K562 (cell line): ENCODE measurements around the gene SPATA12. TPM values are rescaled to one million over a fixed set of nuclear protein-coding genes. Genes with fewer than 3 reads are reported as not detected.

Experiments
- ATAC-seq: fragments of 200-7000 bp; cut with Tn5 transposase; 3 replicates; pipeline ENCODE4 v1.9.1; 2020; ENCODE audit warnings: moderate library complexity
- BruUV-seq: library from RNA; stranded (reverse); fragments of 400-500 nt; replicated peaks from 2 replicates; lab custom pipeline; 2021; lab: Mats Ljungman, UMichigan
- CTCF ChIA-PET: fragments of 300-600 bp; formaldehyde crosslinking; extraction: SDS; loops from one replicate; lab custom pipeline; 2021; ENCODE audit warnings: low intra/inter-chr PET ratio; lab: Yijun Ruan, JAX
- POLR2A ChIA-PET: fragments of 300-600, 350-650 bp; sonication (Branson Sonifier 250); formaldehyde crosslinking; extraction: SDS; loops from one replicate; lab custom pipeline; 2021; ENCODE audit warnings: antibody characterized with exemption, inconsistent platforms; lab: Yijun Ruan, JAX
- DNase-seq, 4 experiments: peaks; one replicate each; pipeline versions ENCODE4 v3.0.0 to v3.0.0-alpha.2; 2011 to 2018; ENCODE audit warnings: low spot score in 3 of 4, mixed read lengths in 3 of 4; ENCODE audit errors: extremely low read depth in 1 of 4
- FAIRE-seq: peaks from 2 replicates; lab custom pipeline; 2011; peaks lifted over from hg19 to GRCh38; lab: Jason Lieb, UNC
- H2AFZ ChIP-seq: 2 replicates; pipeline ENCODE4 v1.6.0; 2011; ENCODE audit warnings: low read depth, low read length, control low read depth, inconsistent platforms
- H3K27ac ChIP-seq: fragments of 200-600 bp; 3 replicates; pipeline ENCODE4 v1.8.0; 2011; ENCODE audit warnings: low read depth, mild to moderate bottlenecking, control low read depth, inconsistent platforms, low read length, moderate library complexity, mixed read lengths; ENCODE audit errors: extremely low read depth
- H3K27me3 ChIP-seq, 2 experiments: fragments of 300-600 bp in 1 of 2; 2 replicates in 1 of 2; 3 replicates in 1 of 2; pipeline versions ENCODE4 v1.6.0 to v1.8.0; 2011; ENCODE audit warnings: inconsistent platforms in 2 of 2, low read length in 2 of 2, mild to moderate bottlenecking in 1 of 2, mixed read lengths in 1 of 2, moderate library complexity in 1 of 2; ENCODE audit not compliant: control insufficient read depth in 2 of 2, insufficient read depth in 2 of 2
- H3K36me3 ChIP-seq: fragments of 300-600 bp; 3 replicates; pipeline ENCODE4 v1.8.0; 2011; ENCODE audit warnings: mild to moderate bottlenecking, low read length, inconsistent platforms; ENCODE audit not compliant: control insufficient read depth, insufficient read depth
- H3K4me1 ChIP-seq, 2 experiments: fragments of 200-600 bp in 1 of 2; replicated peaks in 1 of 2; 2 replicates in 1 of 2; 3 replicates in 1 of 2; pipeline versions ENCODE4 v1.5.1 to v1.8.0; 2011; ENCODE audit warnings: inconsistent platforms in 2 of 2, low read length in 2 of 2, mild to moderate bottlenecking in 1 of 2, mixed read lengths in 1 of 2, moderate library complexity in 1 of 2; ENCODE audit not compliant: control insufficient read depth in 2 of 2, insufficient read depth in 2 of 2
- H3K4me2 ChIP-seq: 2 replicates; pipeline ENCODE4 v1.6.1; 2011; ENCODE audit warnings: low read length, control low read depth, inconsistent platforms, mixed read lengths; ENCODE audit not compliant: insufficient read depth
- H3K4me3 ChIP-seq: fragments of 200-600 bp; sonication (generic), shearing (Covaris generic); 2 replicates; pipeline ENCODE4 v1.5.1; 2016; ENCODE audit warnings: control low read depth, inconsistent platforms
- H3K79me2 ChIP-seq: fragments of 200-600 bp; 3 replicates; pipeline ENCODE4 v1.8.0; 2011; ENCODE audit warnings: low read length, inconsistent platforms; ENCODE audit not compliant: control insufficient read depth, insufficient read depth
- H3K9ac ChIP-seq, 2 experiments: 2 replicates each; pipeline versions ENCODE4 v1.6.0 to v1.6.1; 2011; ENCODE audit warnings: low read depth in 2 of 2, low read length in 2 of 2, control low read depth in 1 of 2, inconsistent platforms in 1 of 2, mild to moderate bottlenecking in 1 of 2, mixed read lengths in 1 of 2; ENCODE audit not compliant: insufficient read depth in 1 of 2
- H3K9me1 ChIP-seq: one replicate; pipeline ENCODE4 v1.6.0; 2011; ENCODE audit warnings: inconsistent platforms, mild to moderate bottlenecking, low read length, moderate library complexity; ENCODE audit not compliant: control insufficient read depth, insufficient read depth
- H3K9me3 ChIP-seq: replicated peaks from 2 replicates; pipeline ENCODE4 v1.5.1; 2011; ENCODE audit warnings: low read depth, low read length, inconsistent platforms; ENCODE audit not compliant: control insufficient read depth, insufficient read depth
- H4K20me1 ChIP-seq: replicated peaks from 2 replicates; pipeline ENCODE4 v1.6.1; 2011; ENCODE audit warnings: low read length, inconsistent platforms, mixed read lengths; ENCODE audit not compliant: control insufficient read depth, insufficient read depth
- CAMTA2 ChIP-seq: fragments of 250-450 bp; sonication (Bioruptor Pico); conservative IDR thresholded peaks from 2 replicates; pipeline ENCODE4 v1.5.1; 2022
- CREB1 ChIP-seq, 2 experiments: sonication (generic) in 1 of 2; formaldehyde crosslinking in 1 of 2; IDR thresholded peaks; 2 replicates each; pipeline versions ENCODE4 v1.6.1 to v1.8.0; 2012 to 2022; ENCODE audit warnings: inconsistent platforms in 1 of 2, mild to moderate bottlenecking in 1 of 2, missing genetic modification reagents in 1 of 2, moderate library complexity in 1 of 2
- DDX20 ChIP-seq: fragments of 450-650 bp; IDR thresholded peaks from 2 replicates; pipeline ENCODE4 v1.6.1; 2016; ENCODE audit warnings: missing genetic modification characterization, low read depth, mild to moderate bottlenecking, missing compliant biosample characterization, moderate library complexity
- HDAC1 ChIP-seq, 2 experiments: fragments of 450-650 bp; IDR thresholded peaks; 2 replicates each; pipeline ENCODE4 v1.6.1; 2016 to 2017; ENCODE audit warnings: inconsistent platforms in 1 of 2, mild to moderate bottlenecking in 1 of 2, moderate library complexity in 1 of 2
- HNRNPL ChIP-seq: fragments of 200-400 bp; formaldehyde crosslinking; IDR thresholded peaks from 2 replicates; pipeline ENCODE4 v1.6.1; 2017; ENCODE audit warnings: low read depth, mild to moderate bottlenecking, low read length
- MIER1 ChIP-seq: fragments of 450-650 bp; IDR thresholded peaks from 2 replicates; pipeline ENCODE4 v1.6.1; 2016; ENCODE audit warnings: antibody characterized with exemption, mild to moderate bottlenecking, low read depth
- NFXL1 ChIP-seq: fragments of 450-650 bp; formaldehyde crosslinking; IDR thresholded peaks from 2 replicates; pipeline ENCODE4 v1.4.0; 2021; ENCODE audit warnings: mild to moderate bottlenecking
- ZBTB17 ChIP-seq: fragments of 450-650 bp; formaldehyde crosslinking; IDR thresholded peaks from 2 replicates; pipeline ENCODE4 v1.4.0; 2020; ENCODE audit warnings: mild to moderate bottlenecking
- ZFX ChIP-seq: sonication (generic); formaldehyde crosslinking; IDR thresholded peaks from 2 replicates; pipeline ENCODE4 v1.8.0; 2022; ENCODE audit warnings: mild to moderate bottlenecking, missing genetic modification reagents, moderate library complexity
- WGBS: fragments of 100-300 bp; shearing (Covaris generic); methylation state at CpG from one replicate; pipeline ENCODE4 v1.1.6; 2016; ENCODE audit warnings: low coverage, mixed read lengths; ENCODE audit not compliant: insufficient coverage; ENCODE audit errors: missing lambda C conversion rate; 5-methylcytosine and 5-hydroxymethylcytosine counted together
- in situ Hi-C: fragments of 300-500 bp; cut with MboI; formaldehyde crosslinking; loops from 4 replicates; pipeline ENCODE4 v1.15.0; 2018; ENCODE audit warnings: inconsistent platforms, mixed read lengths
- intact Hi-C: fragments of 100-400 bp; cut with micrococcal nuclease; formaldehyde crosslinking; loops from 2 replicates; pipeline ENCODE4 v1.14.2; 2022
- polyA plus RNA-seq, 8 experiments: library from polyadenylated mRNA; depleted of rRNA in 4 of 8; stranded (reverse) in 5 of 8; unstranded in 3 of 8; fragments of >200 nt; fragmentation: Nextera tagmentation in 2 of 8; fragmentation: Illumina TruSeq in 1 of 8; extraction: Ambion mirVana in 2 of 8; extraction: Trizol in 1 of 8; gene quantifications; 2 replicates each; pipeline versions ENCODE4 v1.2.1 to v1.2.3, GENCODE V29; 2011 to 2014; ENCODE audit warnings: inconsistent platforms in 1 of 8, missing spikeins in 1 of 8
- total RNA-seq, 7 experiments: library from RNA; depleted of rRNA in 6 of 7; stranded (reverse); fragments of >200 nt in 6 of 7; fragmentation: Illumina TruSeq in 2 of 7; extraction: Trizol in 2 of 7; gene quantifications; 2 replicates each; pipeline versions ENCODE4 v1.2.1 to v1.2.3, GENCODE V29; 2011 to 2021; ENCODE audit warnings: low replicate concordance in 1 of 7
- TF ChIP-seq, protein P1 (sequence below): fragments of 450-650 bp; IDR thresholded peaks from 2 replicates; pipeline ENCODE4 v1.6.1; 2018; ENCODE audit not compliant: partially characterized antibody
- TF ChIP-seq, protein P2 (sequence below): fragments of 250-450 bp; sonication (Bioruptor Pico); IDR thresholded peaks from 2 replicates; pipeline ENCODE4 v1.4.0; 2020; ENCODE audit warnings: mild to moderate bottlenecking
- TF ChIP-seq, protein P3 (sequence below): fragments of 250-450 bp; sonication (Bioruptor Pico); IDR thresholded peaks from 2 replicates; pipeline ENCODE4 v1.4.0; 2020; ENCODE audit warnings: mild to moderate bottlenecking, moderate library complexity, borderline replicate concordance

Gene SPATA12
- total and polyA plus RNA-seq, 9 of the 15 experiments (the other 6 are each of a cell fraction or from before 2014, with no cell fraction given): not detected

DNA sequence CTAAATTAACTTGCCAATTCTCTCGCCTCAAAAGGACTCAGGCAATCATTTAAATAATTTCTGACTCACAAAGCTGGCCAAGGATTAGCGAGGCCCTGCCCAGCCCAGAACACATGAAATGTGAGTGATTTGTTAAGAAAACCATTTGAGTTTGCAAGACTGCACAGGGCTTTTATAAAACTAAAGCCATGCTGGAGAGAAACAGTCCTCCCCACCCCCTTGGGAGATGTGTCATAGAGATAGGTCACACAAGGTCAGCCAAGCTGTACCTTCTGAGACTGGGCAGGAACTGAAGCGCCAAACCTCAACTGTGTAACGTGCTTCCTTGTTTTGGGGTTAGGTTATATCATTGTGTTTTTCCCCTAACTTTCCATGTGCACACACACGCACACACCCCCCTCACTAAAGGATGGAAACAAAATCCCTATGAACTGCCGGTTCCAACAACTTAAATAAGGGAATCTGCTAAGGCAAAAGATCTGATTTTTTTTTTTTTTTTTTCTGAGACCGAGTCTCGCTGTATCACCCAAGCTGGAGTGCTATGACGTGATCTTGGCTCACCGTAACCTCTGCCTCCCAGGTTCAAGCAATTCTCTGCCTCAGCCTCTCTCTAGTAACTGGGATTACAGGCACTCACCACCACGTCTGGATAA is 8.1 kb downstream of the SPATA12 start (continued):
- 0 out of 4 replicates have a peak, but pooled peaks of 1 of the 2 experiments have one; percentile 22 for TF ChIP-seq HDAC1 (IDR thresholded peaks at IDR 0.05)
- TF ChIP-seq, all 486 proteins: peak for 25

DNA sequence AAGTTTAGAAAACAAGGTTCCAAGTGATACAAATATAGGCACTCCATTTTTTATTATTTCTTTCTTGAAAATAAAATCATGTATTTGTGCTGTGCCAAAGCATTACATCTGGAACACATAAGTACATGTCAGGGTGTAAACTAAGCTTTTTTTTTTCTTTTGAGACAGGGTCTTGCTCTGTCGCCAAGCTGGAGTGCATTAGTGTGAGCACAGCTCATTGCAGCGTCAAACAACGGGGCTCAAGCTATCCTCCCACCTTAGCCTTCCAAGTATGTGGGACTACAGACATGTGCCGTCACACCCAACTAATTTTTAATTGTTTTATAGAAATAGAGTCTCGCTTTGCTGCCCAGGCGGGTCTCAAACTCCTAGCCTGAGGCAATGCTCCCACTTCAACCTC is 9.0 kb downstream of the SPATA12 start:
- Histone ChIP-seq H3K9ac (no peak overlapping the region), H2AFZ (no peak overlapping the region)
- CTCF ChIA-PET: no interaction called here
- TF ChIP-seq NFXL1 (CRISPR knock-in tag) (no peak), CAMTA2 (CRISPR knock-in tag) (no peak), DDX20 (tag) (no peak), ZBTB17 (CRISPR knock-in tag) (no peak), HNRNPL (no peak), MIER1 (no peak), ZFX (CRISPR knock-in tag) (no peak), CREB1 (IDR thresholded peaks at IDR 0.05) (no peak), CREB1 (CRISPR knock-in tag; IDR thresholded peaks at IDR 0.05) (no peak)
- TF ChIP-seq, protein P1, sequence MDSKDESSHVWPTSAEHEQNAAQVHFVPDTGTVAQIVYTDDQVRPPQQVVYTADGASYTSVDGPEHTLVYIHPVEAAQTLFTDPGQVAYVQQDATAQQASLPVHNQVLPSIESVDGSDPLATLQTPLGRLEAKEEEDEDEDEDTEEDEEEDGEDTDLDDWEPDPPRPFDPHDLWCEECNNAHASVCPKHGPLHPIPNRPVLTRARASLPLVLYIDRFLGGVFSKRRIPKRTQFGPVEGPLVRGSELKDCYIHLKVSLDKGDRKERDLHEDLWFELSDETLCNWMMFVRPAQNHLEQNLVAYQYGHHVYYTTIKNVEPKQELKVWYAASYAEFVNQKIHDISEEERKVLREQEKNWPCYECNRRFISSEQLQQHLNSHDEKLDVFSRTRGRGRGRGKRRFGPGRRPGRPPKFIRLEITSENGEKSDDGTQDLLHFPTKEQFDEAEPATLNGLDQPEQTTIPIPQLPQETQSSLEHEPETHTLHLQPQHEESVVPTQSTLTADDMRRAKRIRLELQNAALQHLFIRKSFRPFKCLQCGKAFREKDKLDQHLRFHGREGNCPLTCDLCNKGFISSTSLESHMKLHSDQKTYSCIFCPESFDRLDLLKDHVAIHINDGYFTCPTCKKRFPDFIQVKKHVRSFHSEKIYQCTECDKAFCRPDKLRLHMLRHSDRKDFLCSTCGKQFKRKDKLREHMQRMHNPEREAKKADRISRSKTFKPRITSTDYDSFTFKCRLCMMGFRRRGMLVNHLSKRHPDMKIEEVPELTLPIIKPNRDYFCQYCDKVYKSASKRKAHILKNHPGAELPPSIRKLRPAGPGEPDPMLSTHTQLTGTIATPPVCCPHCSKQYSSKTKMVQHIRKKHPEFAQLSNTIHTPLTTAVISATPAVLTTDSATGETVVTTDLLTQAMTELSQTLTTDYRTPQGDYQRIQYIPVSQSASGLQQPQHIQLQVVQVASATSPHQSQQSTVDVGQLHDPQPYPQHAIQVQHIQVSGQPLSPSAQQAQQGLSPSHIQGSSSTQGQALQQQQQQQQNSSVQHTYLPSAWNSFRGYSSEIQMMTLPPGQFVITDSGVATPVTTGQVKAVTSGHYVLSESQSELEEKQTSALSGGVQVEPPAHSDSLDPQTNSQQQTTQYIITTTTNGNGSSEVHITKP: no peak
- TF ChIP-seq, protein P2, sequence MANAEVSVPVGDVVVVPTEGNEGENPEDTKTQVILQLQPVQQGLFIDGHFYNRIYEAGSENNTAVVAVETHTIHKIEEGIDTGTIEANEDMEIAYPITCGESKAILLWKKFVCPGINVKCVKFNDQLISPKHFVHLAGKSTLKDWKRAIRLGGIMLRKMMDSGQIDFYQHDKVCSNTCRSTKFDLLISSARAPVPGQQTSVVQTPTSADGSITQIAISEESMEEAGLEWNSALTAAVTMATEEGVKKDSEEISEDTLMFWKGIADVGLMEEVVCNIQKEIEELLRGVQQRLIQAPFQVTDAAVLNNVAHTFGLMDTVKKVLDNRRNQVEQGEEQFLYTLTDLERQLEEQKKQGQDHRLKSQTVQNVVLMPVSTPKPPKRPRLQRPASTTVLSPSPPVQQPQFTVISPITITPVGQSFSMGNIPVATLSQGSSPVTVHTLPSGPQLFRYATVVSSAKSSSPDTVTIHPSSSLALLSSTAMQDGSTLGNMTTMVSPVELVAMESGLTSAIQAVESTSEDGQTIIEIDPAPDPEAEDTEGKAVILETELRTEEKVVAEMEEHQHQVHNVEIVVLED (CRISPR knock-in tag): no peak
- TF ChIP-seq, protein P3, sequence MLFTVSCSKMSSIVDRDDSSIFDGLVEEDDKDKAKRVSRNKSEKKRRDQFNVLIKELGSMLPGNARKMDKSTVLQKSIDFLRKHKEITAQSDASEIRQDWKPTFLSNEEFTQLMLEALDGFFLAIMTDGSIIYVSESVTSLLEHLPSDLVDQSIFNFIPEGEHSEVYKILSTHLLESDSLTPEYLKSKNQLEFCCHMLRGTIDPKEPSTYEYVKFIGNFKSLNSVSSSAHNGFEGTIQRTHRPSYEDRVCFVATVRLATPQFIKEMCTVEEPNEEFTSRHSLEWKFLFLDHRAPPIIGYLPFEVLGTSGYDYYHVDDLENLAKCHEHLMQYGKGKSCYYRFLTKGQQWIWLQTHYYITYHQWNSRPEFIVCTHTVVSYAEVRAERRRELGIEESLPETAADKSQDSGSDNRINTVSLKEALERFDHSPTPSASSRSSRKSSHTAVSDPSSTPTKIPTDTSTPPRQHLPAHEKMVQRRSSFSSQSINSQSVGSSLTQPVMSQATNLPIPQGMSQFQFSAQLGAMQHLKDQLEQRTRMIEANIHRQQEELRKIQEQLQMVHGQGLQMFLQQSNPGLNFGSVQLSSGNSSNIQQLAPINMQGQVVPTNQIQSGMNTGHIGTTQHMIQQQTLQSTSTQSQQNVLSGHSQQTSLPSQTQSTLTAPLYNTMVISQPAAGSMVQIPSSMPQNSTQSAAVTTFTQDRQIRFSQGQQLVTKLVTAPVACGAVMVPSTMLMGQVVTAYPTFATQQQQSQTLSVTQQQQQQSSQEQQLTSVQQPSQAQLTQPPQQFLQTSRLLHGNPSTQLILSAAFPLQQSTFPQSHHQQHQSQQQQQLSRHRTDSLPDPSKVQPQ (CRISPR knock-in tag): no peak

More for the DNA sequence above, 9.0 kb downstream of the SPATA12 start:
- Histone ChIP-seq H3K79me2 (no peaks in the 10 kb centered on the region), H3K36me3 (no peaks in the 10 kb centered on the region), H3K9me1 (no peaks in the 10 kb centered on the region), H3K9me3 (no peaks in the 10 kb centered on the region), H3K4me1 (peaks cover 0 to 6% of the 10 kb centered on the region in 2 experiments; a peak in 3 of 5 replicates), H3K27ac (no peak overlapping the region), H3K4me2 (no peak overlapping the region), H4K20me1 (no peaks in the 10 kb centered on the region), H3K27me3 (no peaks in the 10 kb centered on the region), H3K4me3 (no peak overlapping the region)
- no peak for FAIRE-seq
- intact Hi-C loops: no loop called here
- BruUV-seq: no TSS peak
- in situ Hi-C loops: no loop called here
- no peak for ATAC-seq
- POLR2A ChIA-PET: interaction anchor here (1.0 kb wide), 1 partner anchor 72 kb away, joined by 3 read pairs; no protein-coding TSS in a partner anchor
- DNase-seq: no peak
- whole genome bisulfite sequencing: 60% methylated on average over 6 of the region's 6 CpGs
